Bronchial epithelial cell (primary cell): ENCODE measurements around the gene DAZAP1. TPM values are rescaled to one million over a fixed set of nuclear protein-coding genes. Genes with fewer than 3 reads are reported as not detected.

Experiments used
- DNase-seq: peaks from one replicate; pipeline ENCODE4 v3.0.0-alpha.2; 2010; ENCODE audit warnings: low read depth
- FAIRE-seq: peaks from 2 replicates; lab custom pipeline; 2011; peaks lifted over from hg19 to GRCh38; lab: Jason Lieb, UNC
- H3K27me3 ChIP-seq: 2 replicates; pipeline ENCODE4 v1.5.1; 2011; ENCODE audit warnings: low read length; ENCODE audit not compliant: control insufficient read depth, insufficient read depth
- H3K36me3 ChIP-seq: 2 replicates; pipeline ENCODE4 v1.5.1; 2011; ENCODE audit warnings: low read length; ENCODE audit not compliant: control insufficient read depth, insufficient read depth
- H3K4me3 ChIP-seq: 2 replicates; pipeline ENCODE4 v1.5.1; 2011; ENCODE audit warnings: mild to moderate bottlenecking, low read depth, low read length, control low read depth
- CTCF ChIP-seq: IDR thresholded peaks from 2 replicates; pipeline ENCODE4 v1.5.1; 2011; ENCODE audit warnings: mild to moderate bottlenecking, moderate library complexity, low read length, control low read depth, inconsistent platforms; ENCODE audit not compliant: insufficient read depth, severe bottlenecking
- total RNA-seq: library from RNA; depleted of rRNA; stranded (reverse); fragments of >200 nt; gene quantifications from 2 replicates; pipeline ENCODE4 v1.2.1, GENCODE V29; 2014

DAZAP1 gene
- total RNA-seq, 1 donor from 2014 or later, result 115 TPM

DNA sequence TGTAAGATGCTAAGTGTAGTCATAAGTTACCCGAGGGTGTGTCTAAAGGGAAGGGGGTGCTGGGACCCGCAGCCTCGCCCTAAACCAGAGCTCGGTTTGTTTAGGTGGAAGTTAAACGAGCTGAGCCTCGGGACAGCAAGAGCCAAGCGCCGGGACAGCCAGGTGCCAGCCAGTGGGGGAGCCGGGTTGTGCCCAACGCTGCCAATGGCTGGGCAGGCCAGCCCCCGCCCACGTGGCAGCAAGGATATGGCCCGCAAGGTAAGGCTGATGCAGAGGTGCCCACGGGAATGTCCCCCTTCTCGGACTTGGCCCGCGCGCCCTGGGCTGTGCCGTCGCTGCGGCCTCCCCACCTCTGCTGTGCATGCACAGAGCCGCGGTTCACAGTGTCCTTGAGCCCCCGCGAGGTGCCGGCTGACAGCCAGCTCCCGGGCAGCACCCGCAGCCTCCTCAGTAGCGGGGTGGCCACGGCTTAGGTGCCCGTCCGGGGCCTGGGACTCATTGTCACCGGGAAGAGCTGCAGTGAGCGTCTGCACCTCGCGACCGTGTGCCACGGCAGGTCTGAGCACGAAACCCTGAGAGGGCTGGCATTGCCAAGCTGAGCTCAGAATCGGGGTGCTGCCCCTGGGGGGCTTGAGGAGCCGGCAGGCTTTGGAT is 21.5 kb downstream of the DAZAP1 start:
- no peak for FAIRE-seq
- H3K36me3 ChIP-seq, result peaks cover 59% of the 10 kb centered on the region

GRCh38 chr19:1429750-1430149 is 22.4 kb downstream of the DAZAP1 start:
- H3K4me3 ChIP-seq, result no peak overlapping the region
- no peak for FAIRE-seq
- no peak for TF ChIP-seq CTCF
- no peaks in the 10 kb centered on the region for H3K27me3 ChIP-seq
- peaks cover 60% of the 10 kb centered on the region for H3K36me3 ChIP-seq
- DNase-seq, result no peak

More for the DNA sequence above, 21.5 kb downstream of the DAZAP1 start:
- TF ChIP-seq CTCF, result no peak
- no peak for DNase-seq
- no peaks in the 10 kb centered on the region for H3K27me3 ChIP-seq
- H3K4me3 ChIP-seq, result no peak overlapping the region

GRCh38 chr19:1430246-1430645 is 22.9 kb downstream of the DAZAP1 start:
- H3K27me3 ChIP-seq, result no peaks in the 10 kb centered on the region
- FAIRE-seq, result no peak
- no peak overlapping the region for H3K4me3 ChIP-seq
- H3K36me3 ChIP-seq, result peaks cover 57% of the 10 kb centered on the region
- no peak for TF ChIP-seq CTCF
- DNase-seq, result no peak

DNA sequence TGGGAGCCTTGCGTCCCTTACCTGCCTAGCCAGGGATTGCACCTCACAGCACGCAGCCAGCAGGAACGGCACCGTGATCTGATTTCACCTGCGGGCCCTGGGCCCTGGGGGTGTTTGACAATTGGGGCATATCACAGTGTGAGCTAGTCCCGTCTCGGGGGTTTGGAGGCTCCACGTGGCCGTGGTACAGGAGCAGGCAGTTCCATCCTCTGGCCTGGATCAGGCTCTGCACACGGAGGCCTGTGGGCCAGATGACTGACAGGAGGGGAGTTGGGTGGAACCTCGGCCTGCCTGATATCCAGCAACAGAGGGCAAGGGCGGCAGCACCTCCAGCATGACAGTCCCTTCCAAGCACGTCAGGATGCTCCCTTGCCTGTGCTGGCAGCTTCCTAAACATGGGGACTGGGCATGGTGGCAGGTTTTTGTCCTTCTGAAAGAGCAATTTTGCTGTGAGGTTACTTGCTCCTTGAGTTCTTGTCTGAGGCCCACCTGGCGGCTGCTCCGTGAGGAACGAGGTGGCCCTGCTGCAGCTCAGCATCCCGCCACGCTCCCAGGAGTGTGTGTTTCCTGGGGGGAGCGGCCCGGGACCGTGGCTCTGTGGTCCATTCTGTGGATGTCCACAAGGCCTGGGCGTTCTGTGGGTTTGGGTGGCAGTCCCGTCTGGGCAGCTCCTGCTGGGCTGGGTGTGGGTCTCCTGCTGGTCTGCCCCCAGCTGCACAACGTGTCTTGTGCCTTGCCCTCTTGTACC is 24.5 kb downstream of the DAZAP1 start:
- H3K27me3 ChIP-seq, result no peaks in the 10 kb centered on the region
- no peak for FAIRE-seq

DNA sequence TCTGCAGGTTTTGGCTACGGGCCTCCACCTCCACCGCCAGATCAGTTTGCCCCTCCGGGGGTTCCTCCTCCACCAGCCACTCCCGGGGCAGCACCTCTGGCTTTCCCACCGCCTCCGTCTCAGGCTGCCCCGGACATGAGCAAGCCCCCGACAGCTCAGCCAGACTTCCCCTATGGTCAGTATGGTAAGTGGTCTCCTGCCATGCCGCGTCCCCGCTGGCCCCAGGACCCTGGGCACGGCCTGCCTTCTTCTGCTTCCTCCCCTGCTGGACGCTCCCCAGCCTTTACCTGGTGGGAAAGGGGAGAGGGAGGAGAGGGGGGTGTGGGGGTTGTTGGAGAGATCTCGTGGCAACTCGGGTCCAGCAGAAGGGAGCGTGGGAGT is 25.1 kb downstream of the DAZAP1 start:
- peaks cover 43% of the 10 kb centered on the region for H3K36me3 ChIP-seq
- no peak for TF ChIP-seq CTCF
- H3K4me3 ChIP-seq, result no peak overlapping the region
- FAIRE-seq (no peak), DNase-seq (no peak)
- no peaks in the 10 kb centered on the region for H3K27me3 ChIP-seq

More for the DNA sequence above, 24.5 kb downstream of the DAZAP1 start:
- DNase-seq, result no peak
- no peak overlapping the region for H3K4me3 ChIP-seq
- TF ChIP-seq CTCF, result no peak
- peaks cover 48% of the 10 kb centered on the region for H3K36me3 ChIP-seq
